ENCODE data around the gene NSD2. TPM values are rescaled to one million over a fixed set of nuclear protein-coding genes. Genes with fewer than 3 reads are reported as not detected.
A peak's percentile ranks its signal among the peaks of the same experiment; 100 is the strongest.

Gene NSD2
- total and polyA plus RNA-seq, 12 donors, result 11.1 to 187 (median 25.2) TPM

DNA sequence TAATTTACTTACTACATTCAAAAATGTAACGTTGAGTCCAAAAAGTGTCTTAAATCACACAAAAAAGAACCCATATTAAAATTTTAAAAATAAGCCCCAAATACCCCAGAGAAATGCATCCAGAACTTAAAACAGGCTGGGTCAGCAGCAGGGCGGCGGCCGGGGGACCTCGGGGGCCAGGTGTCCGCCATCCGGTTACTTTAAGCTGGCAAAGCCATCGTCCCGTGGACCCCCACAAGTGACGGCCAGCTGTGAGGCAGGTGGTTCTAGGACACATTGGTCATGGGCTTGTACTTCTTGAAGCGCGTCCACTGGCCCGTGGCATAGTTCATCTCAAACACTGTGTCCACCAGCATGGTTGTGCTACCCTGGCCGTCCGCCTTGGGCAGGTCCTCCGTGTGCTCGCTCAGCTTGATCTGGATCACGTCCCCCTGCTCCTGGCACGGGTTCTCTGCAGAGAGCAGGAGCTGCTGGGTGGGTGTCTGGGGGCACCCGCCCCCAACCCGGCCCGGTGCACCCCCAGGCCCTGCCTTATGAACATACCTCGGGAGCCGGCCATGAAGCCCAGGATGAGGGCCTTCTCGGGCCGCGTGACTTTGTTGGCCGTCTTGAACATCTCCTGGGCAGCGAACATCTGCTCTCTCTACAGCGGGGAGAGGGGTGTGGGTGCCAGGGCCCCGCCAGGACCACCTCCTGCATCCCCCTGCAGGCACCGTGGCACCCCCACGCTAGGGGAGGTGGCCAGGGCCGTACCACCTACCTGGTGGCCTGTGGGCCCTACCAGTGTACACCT is 112.1 kb downstream of the NSD2 start:
- no peak for DNase-seq
- H3K27ac ChIP-seq, result no peak overlapping the region
- intact Hi-C loops (cut with DNase I), result no loop called here
- H3K36me3 ChIP-seq (replicated peaks in 1 of 2), result peaks cover 0 to 88% of the 10 kb centered on the region in 2 donors
- peaks cover 0 to 8% of the 10 kb centered on the region in 2 donors for H3K4me1 ChIP-seq (replicated peaks in 1 of 2)
- H3K27me3 ChIP-seq, result no peaks in the 10 kb centered on the region
- 91 to 95% (median 93%) methylated on average over 23 to 34 of the region's 34 CpGs for WGBS, 4 donors
- no peak overlapping the region for H3K4me3 ChIP-seq
- no peak for TF ChIP-seq POLR2A (IDR thresholded peaks at IDR 0.05)
- TF ChIP-seq, protein P1, sequence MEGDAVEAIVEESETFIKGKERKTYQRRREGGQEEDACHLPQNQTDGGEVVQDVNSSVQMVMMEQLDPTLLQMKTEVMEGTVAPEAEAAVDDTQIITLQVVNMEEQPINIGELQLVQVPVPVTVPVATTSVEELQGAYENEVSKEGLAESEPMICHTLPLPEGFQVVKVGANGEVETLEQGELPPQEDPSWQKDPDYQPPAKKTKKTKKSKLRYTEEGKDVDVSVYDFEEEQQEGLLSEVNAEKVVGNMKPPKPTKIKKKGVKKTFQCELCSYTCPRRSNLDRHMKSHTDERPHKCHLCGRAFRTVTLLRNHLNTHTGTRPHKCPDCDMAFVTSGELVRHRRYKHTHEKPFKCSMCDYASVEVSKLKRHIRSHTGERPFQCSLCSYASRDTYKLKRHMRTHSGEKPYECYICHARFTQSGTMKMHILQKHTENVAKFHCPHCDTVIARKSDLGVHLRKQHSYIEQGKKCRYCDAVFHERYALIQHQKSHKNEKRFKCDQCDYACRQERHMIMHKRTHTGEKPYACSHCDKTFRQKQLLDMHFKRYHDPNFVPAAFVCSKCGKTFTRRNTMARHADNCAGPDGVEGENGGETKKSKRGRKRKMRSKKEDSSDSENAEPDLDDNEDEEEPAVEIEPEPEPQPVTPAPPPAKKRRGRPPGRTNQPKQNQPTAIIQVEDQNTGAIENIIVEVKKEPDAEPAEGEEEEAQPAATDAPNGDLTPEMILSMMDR (IDR thresholded peaks at IDR 0.05), result no peak
- H3K9me3 ChIP-seq (replicated peaks in 1 of 3), result no peaks in the 10 kb centered on the region

DNA sequence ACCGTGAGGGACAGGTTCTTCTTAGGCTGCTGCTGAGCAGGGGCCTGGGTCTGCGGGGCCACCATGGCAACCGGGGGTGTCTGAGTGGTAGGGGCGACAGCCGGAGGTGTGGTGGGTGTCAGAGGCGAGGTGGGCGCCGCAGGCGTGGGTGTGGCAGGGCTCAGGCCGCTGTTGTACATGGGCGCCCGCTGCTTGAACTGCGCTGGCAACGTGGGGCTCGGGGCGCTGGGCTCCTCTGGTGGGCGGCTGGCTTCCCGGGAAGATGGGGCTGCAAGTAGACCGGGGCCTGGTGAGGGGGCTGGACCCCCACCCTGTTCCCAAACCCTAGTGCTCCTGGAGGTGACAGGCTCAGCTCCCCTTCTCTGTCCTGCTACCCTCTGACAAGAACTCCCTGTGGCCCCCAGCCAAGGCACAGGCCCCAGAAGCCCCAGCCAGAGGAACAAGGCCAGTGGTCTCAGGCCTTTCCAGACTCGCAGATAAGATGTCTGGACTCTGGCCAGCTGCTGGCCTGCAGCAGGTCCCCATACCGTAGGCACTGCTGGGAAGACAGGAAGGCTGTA is 112.7 kb downstream of the NSD2 start:
- H3K36me3 ChIP-seq (replicated peaks in 1 of 2), result peaks cover 0 to 86% of the 10 kb centered on the region in 2 donors
- TF ChIP-seq, protein P1 (IDR thresholded peaks at IDR 0.05), result no peak
- TF ChIP-seq POLR2A (IDR thresholded peaks at IDR 0.05), result no peak
- no peak overlapping the region for H3K4me3 ChIP-seq
- WGBS, 4 donors, result 83 to 92% (median 84%) methylated on average over 3 to 21 of the region's 21 CpGs
- no peaks in the 10 kb centered on the region for H3K27me3 ChIP-seq
- H3K27ac ChIP-seq, result peak overlapping the region in 1 of 5 donors; percentile 26
- peaks cover 0 to 8% of the 10 kb centered on the region in 2 donors for H3K4me1 ChIP-seq (replicated peaks in 1 of 2)
- peak in 6 of 7 donors; percentile 60 to 80 (median 66) for DNase-seq
- H3K9me3 ChIP-seq (replicated peaks in 1 of 3), result no peaks in the 10 kb centered on the region
- intact Hi-C loops (cut with DNase I), result no loop called here

DNA sequence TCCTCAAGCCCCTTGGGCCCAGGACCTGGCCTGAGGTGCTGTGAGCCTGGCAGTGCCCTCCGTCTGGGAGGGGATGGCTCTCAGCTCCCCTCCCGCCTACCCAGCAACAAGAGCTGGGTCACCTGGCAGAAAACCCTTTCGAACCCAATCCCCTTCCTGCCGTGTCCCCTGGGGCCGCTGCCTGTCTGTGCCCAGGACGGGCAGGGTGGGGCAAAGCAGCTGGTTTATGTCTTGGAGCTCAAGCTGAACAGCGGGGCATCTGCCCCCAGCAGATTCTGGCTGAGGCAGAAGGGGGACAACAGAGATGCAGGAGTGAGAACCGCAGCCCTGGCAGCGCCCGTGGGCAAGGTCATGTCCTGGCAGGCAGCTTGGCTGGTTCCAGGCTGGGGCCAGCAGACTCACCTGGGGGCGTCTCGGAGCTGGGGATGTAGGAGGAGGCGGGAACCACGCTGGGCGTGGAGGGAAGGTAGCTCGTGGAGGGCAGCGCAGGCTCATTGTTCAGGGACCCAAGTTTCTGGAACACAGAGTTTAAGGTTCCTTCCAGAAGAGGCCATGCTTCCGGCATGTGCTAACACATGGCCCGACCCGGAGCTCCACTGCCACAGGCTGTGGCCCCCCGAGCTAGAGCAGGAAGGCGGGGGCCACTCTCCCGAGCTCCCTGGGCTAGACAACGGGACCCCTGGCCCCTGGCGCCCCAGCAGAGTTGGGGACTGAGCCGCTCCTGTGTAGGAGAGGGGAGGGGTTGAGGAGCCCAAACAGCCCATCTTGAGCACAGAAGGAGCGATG is 113.4 kb downstream of the NSD2 start:
- peak overlapping the region in 1 of 5 donors; percentile 26 for H3K27ac ChIP-seq
- WGBS, 4 donors, result 68 to 79% (median 75%) methylated on average over 10 to 27 of the region's 27 CpGs
- H3K4me3 ChIP-seq, result no peak overlapping the region
- intact Hi-C loops (cut with DNase I), result no loop called here
- H3K36me3 ChIP-seq (replicated peaks in 1 of 2), result peaks cover 0 to 90% of the 10 kb centered on the region in 2 donors
- no peaks in the 10 kb centered on the region for H3K9me3 ChIP-seq (replicated peaks in 1 of 3)
- no peak for DNase-seq
- TF ChIP-seq POLR2A (IDR thresholded peaks at IDR 0.05), result no peak
- H3K4me1 ChIP-seq (replicated peaks in 1 of 2), result peaks cover 0 to 8% of the 10 kb centered on the region in 2 donors
- no peaks in the 10 kb centered on the region for H3K27me3 ChIP-seq

DNA sequence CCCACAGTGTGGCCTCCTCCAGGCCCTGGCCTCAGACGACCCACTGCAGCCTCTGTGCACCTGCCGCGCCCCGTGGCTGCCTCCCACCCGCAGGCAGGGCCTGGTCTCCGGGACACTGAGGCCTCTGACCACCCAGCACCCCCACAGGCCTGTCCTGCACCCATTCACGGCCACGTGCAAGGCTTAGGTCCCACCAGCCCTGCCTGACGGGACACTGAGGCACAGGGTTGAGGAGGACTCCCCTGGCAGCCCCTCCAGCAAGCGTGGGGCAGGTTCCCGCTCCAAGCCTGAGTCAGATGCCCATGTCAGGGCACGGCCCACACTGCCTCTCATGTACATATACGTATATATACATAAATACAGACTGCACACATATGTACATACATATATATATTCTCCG is 114.1 kb downstream of the NSD2 start:
- WGBS, 4 donors, result 80 to 93% (median 90%) methylated on average over 10 to 14 of the region's 14 CpGs
- no peak for DNase-seq
- H3K4me3 ChIP-seq, result no peak overlapping the region
- H3K27me3 ChIP-seq, result no peaks in the 10 kb centered on the region
- H3K36me3 ChIP-seq (replicated peaks in 1 of 2), result peaks cover 0 to 90% of the 10 kb centered on the region in 2 donors
- intact Hi-C loops (cut with DNase I), result no loop called here
- no peaks in the 10 kb centered on the region for H3K9me3 ChIP-seq (replicated peaks in 1 of 3)
- H3K27ac ChIP-seq, result no peak overlapping the region
- TF ChIP-seq, protein P1 (IDR thresholded peaks at IDR 0.05), result no peak
- no peak for TF ChIP-seq POLR2A (IDR thresholded peaks at IDR 0.05)
- H3K4me1 ChIP-seq (replicated peaks in 1 of 2), result peaks cover 0 to 8% of the 10 kb centered on the region in 2 donors
